SK-N-MC (cell line): ENCODE measurements around the gene MKLN1.

ENCODE experiments used
- EZH2 ChIP-seq: fragments of 200-600 bp; sonication (generic); IDR thresholded peaks from one replicate; pipeline ENCODE4 v1.6.1; 2017; ENCODE audit warnings: antibody characterized with exemption
- POLR2AphosphoS5 ChIP-seq: IDR thresholded peaks from 2 replicates; pipeline ENCODE4 v1.6.1; 2012; ENCODE audit warnings: mild to moderate bottlenecking, low read depth, low read length, borderline replicate concordance

DNA sequence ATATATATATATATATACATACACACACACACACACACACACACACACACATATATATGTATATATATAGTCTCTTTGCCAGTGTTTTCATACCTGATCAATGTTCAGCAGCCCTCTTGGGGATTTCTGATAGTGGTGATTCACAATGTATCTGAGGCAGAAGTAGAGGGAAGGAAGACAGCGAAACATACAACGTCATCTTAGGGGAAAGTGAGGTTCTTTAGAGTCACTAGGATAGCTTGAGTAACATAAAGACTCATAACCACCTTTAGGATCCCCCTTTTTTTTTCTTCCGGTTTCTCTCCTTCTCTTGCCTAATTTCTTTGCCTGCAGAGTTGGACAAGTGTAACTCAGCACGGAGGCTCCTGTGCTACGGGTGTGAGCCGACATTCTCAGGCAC is 172.1 kb downstream of the MKLN1 start:
- TF ChIP-seq EZH2 (no peak), POLR2AphosphoS5 (no peak)
